H1 (cell line): ENCODE measurements around the gene MRPL34. TPM values are rescaled to one million over a fixed set of nuclear protein-coding genes. Genes with fewer than 3 reads are reported as not detected.

Source experiments
- ATF3 ChIP-seq: IDR thresholded peaks from 2 replicates; pipeline ENCODE4 v1.6.1; 2011; ENCODE audit warnings: low read depth, mild to moderate bottlenecking, low read length; ENCODE audit not compliant: insufficient read depth
- CBX5 ChIP-seq: fragments of 300-800, 300-1000 bp; sonication (generic); IDR thresholded peaks from 2 replicates; pipeline ENCODE4 v1.7.1; 2016; ENCODE audit warnings: antibody characterized with exemption, low read length, low read depth
- CEBPB ChIP-seq: IDR thresholded peaks from 2 replicates; pipeline ENCODE4 v1.6.1; 2012; ENCODE audit warnings: low read depth, low read length
- CREB1 ChIP-seq: IDR thresholded peaks from 2 replicates; pipeline ENCODE4 v1.6.1; 2012; ENCODE audit warnings: inconsistent platforms
- CTBP2 ChIP-seq: IDR thresholded peaks from 2 replicates; pipeline ENCODE4 v1.7.0; 2011; ENCODE audit warnings: borderline replicate concordance, mild to moderate bottlenecking, moderate library complexity, mixed read lengths, low read length; ENCODE audit not compliant: insufficient read depth, insufficient read length
- CTCF ChIP-seq, 3 experiments: IDR thresholded peaks; 1 replicate in 2 of 3; 2 replicates in 1 of 3; pipeline versions ENCODE4 v1.5.1 to v1.6.1; 2011; ENCODE audit warnings: low read length in 3 of 3, mild to moderate bottlenecking in 3 of 3, inconsistent platforms in 2 of 3, low read depth in 1 of 3, moderate library complexity in 1 of 3; ENCODE audit not compliant: insufficient read depth in 1 of 3; ENCODE audit errors: control extremely low read depth in 1 of 3
- EP300 ChIP-seq, 2 experiments: IDR thresholded peaks; 1 replicate in 1 of 2; 2 replicates in 1 of 2; pipeline ENCODE4 v1.6.1; 2011 to 2012; ENCODE audit warnings: low read depth in 2 of 2, low read length in 2 of 2, mild to moderate bottlenecking in 2 of 2, borderline replicate concordance in 1 of 2, inconsistent platforms in 1 of 2, moderate library complexity in 1 of 2
- GTF2F1 ChIP-seq: IDR thresholded peaks from 2 replicates; pipeline ENCODE4 v1.6.1; 2012; ENCODE audit warnings: low read depth, low read length, improper control_type of control experiment, borderline replicate concordance
- HDAC2 ChIP-seq, 2 experiments: fragments of 300-600 bp in 1 of 2; sonication (generic) in 1 of 2; IDR thresholded peaks; 2 replicates each; pipeline ENCODE4 v1.6.1; 2011 to 2012; ENCODE audit warnings: low read depth in 2 of 2, low read length in 2 of 2, mild to moderate bottlenecking in 2 of 2, moderate library complexity in 2 of 2, borderline replicate concordance in 1 of 2, inconsistent platforms in 1 of 2
- HDAC6 ChIP-seq: IDR thresholded peaks from one replicate; pipeline ENCODE4 v1.7.1; 2012; ENCODE audit warnings: low read depth, mild to moderate bottlenecking, inconsistent platforms, low read length, moderate library complexity
- KDM1A ChIP-seq: fragments of 200-600, 300-600 bp; sonication (generic); IDR thresholded peaks from 2 replicates; pipeline ENCODE4 v1.7.1; 2016; ENCODE audit warnings: mild to moderate bottlenecking, low read length, borderline replicate concordance
- KDM4A ChIP-seq: IDR thresholded peaks from one replicate; pipeline ENCODE4 v1.7.1; 2012; ENCODE audit warnings: low read depth, mild to moderate bottlenecking, moderate library complexity, low read length, inconsistent platforms; ENCODE audit not compliant: severe bottlenecking
- NANOG ChIP-seq: IDR thresholded peaks from 2 replicates; pipeline ENCODE4 v1.6.1; 2011; ENCODE audit warnings: low read length, low read depth, mild to moderate bottlenecking, inconsistent platforms; ENCODE audit not compliant: insufficient read depth, poor library complexity, severe bottlenecking
- NRF1 ChIP-seq: IDR thresholded peaks from 2 replicates; pipeline ENCODE4 v1.6.1; 2011; ENCODE audit warnings: mild to moderate bottlenecking, low read depth, low read length, improper control_type of control experiment
- POLR2A ChIP-seq, 2 experiments: IDR thresholded peaks; 1 replicate in 1 of 2; 2 replicates in 1 of 2; pipeline ENCODE4 v1.6.1; 2011; ENCODE audit warnings: low read depth in 2 of 2, low read length in 2 of 2, mild to moderate bottlenecking in 2 of 2; ENCODE audit errors: control extremely low read depth in 1 of 2
- POLR2AphosphoS5 ChIP-seq: IDR thresholded peaks from 2 replicates; pipeline ENCODE4 v1.6.1; 2011; ENCODE audit warnings: low read depth, low read length
- SAP30 ChIP-seq: fragments of 300-600 bp; sonication (generic); IDR thresholded peaks from 2 replicates; pipeline ENCODE4 v1.7.1; 2012; ENCODE audit warnings: low read length, moderate library complexity, mild to moderate bottlenecking, inconsistent platforms; ENCODE audit not compliant: insufficient read depth, insufficient replicate concordance
- SIN3A ChIP-seq, 2 experiments: IDR thresholded peaks in 1 of 2; conservative IDR thresholded peaks in 1 of 2; 2 replicates each; pipeline ENCODE4 v1.6.1; 2011 to 2012; ENCODE audit warnings: low read length in 2 of 2, improper control_type of control experiment in 1 of 2, low read depth in 1 of 2, mild to moderate bottlenecking in 1 of 2
- SIRT6 ChIP-seq: IDR thresholded peaks from one replicate; pipeline ENCODE4 v1.7.1; 2012; ENCODE audit warnings: low read length, inconsistent platforms
- SP4 ChIP-seq: IDR thresholded peaks from 2 replicates; pipeline ENCODE4 v1.6.1; 2012; ENCODE audit warnings: low read length, inconsistent platforms
- TAF1 ChIP-seq: IDR thresholded peaks from 2 replicates; pipeline ENCODE4 v1.6.1; 2011; ENCODE audit warnings: mild to moderate bottlenecking, low read depth, low read length
- YY1 ChIP-seq: IDR thresholded peaks from 2 replicates; pipeline ENCODE4 v1.6.1; 2011; ENCODE audit warnings: low read depth, mild to moderate bottlenecking, low read length
- ZNF274 ChIP-seq: IDR thresholded peaks from 2 replicates; pipeline ENCODE4 v1.7.0; 2012; ENCODE audit warnings: low read length, borderline replicate concordance; ENCODE audit errors: extremely low read depth
- polyA plus RNA-seq, 7 experiments: library from polyadenylated mRNA; depleted of rRNA in 3 of 7; stranded (reverse) in 5 of 7; unstranded in 2 of 7; fragments of >200 nt in 5 of 7; fragments of 200-250 nt in 2 of 7; gene quantifications; 1 replicate in 5 of 7; 2 replicates in 1 of 7; 4 replicates in 1 of 7; pipeline versions ENCODE4 v1.2.1 to v1.2.3, GENCODE V29; 2011 to 2013; ENCODE audit warnings: missing spikeins in 2 of 7, mixed read lengths in 2 of 7
- total RNA-seq: library from RNA; stranded (reverse); fragmentation: NEBNext Ultra II Directional; extraction: Animal tissue kit (Norgen Biotek cat#: 25700); gene quantifications from 2 replicates; pipeline ENCODE4 v1.2.1, GENCODE V29; 2021

MRPL34 gene
- total and polyA plus RNA-seq, 2 of the 8 experiments (the other 6 are each of a cell fraction or from before 2014, with no cell fraction given), result 91.9 to 99.6 TPM

DNA sequence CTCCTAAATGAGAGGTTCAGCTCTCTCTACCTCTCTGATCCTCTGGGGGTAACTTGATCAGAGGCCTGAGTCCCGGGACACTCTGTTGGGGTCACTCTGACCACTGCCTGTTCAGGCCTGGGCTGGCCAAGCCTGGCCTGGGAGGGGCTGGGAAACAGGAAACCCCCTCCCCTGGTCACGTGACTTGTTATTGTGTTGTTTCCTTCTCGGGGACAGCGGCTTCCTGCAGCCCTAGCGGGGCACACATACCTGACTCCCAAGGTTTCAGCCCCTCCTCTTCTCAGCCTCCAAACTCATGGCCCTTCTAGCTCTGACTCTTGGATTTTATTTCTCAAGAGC lies 41.1 kb upstream of the MRPL34 start, which contains the start of gene USHBP1 (continued):
- TF ChIP-seq HDAC6, result no peak
- TF ChIP-seq SP4, result no peak
- no peak for TF ChIP-seq SIRT6
- TF ChIP-seq KDM1A, result peak; percentile 38; the same call in 1 of the 2 replicates
- no peak for TF ChIP-seq CEBPB
- TF ChIP-seq YY1, result no peak
- 0 out of 3 replicates have a peak, but pooled peaks of 1 of the 2 experiments have one; percentile 14 for TF ChIP-seq EP300 (IDR thresholded peaks at IDR 0.05; ENCODE audit: borderline replicate concordance in 1 of 2, low read depth in 2 of 2, low read length in 2 of 2)
- no peak for TF ChIP-seq NRF1
- no peak for TF ChIP-seq HDAC2 (IDR thresholded peaks at IDR 0.05; ENCODE audit: borderline replicate concordance in 1 of 2, low read depth in 2 of 2, low read length in 2 of 2)
- TF ChIP-seq POLR2A (IDR thresholded peaks at IDR 0.05; ENCODE audit: control extremely low read depth in 1 of 2, low read depth in 2 of 2, low read length in 2 of 2), result 0 out of 3 replicates have a peak, but pooled peaks of 1 of the 2 experiments have one; percentile 44
- TF ChIP-seq GTF2F1, result no peak
- peak; percentile 71 for TF ChIP-seq TAF1
- no peak for TF ChIP-seq ATF3
- TF ChIP-seq NANOG, result no peak
- TF ChIP-seq SIN3A (conservative IDR thresholded peaks at IDR 0.05 in 1 of 2, IDR thresholded peaks at IDR 0.05 in 1 of 2; ENCODE audit: low read depth in 1 of 2, low read length in 2 of 2), result no peak
- TF ChIP-seq KDM4A, result no peak
- no peak for TF ChIP-seq SAP30
- TF ChIP-seq POLR2AphosphoS5, result no peak
- no peak for TF ChIP-seq CREB1
- no peak for TF ChIP-seq CTBP2
- no peak for TF ChIP-seq CTCF (IDR thresholded peaks at IDR 0.05; ENCODE audit: control extremely low read depth in 1 of 3, insufficient read depth in 1 of 3, low read depth in 1 of 3, low read length in 3 of 3)
- no peak for TF ChIP-seq ZNF274
- TF ChIP-seq CBX5, result no peak
